Stimulated activated CD4-positive, alpha-beta T cell treated with anti-CD3 and anti-CD28 coated beads, Interleukin-4, amount 100 ng/mL, for 4 hours (primary cell): ENCODE measurements around the gene CD101.

Experiments used
- DNase-seq, 2 experiments: peaks; one replicate each; pipeline ENCODE4 v3.0.0-alpha.2; 2020

Gene CD101

GRCh38 chr1:116987256-116987555 is 14.4 kb upstream of the CD101 start:
- peak; percentile 66 to 83 for DNase-seq

- DNase-seq = no peak
Observed at GRCh38 chr1:116988248-116988647, 13.3 kb upstream of the CD101 start.

- no peak for DNase-seq
Observed at GRCh38 chr1:116988908-116989307, 12.7 kb upstream of the CD101 start.

GRCh38 chr1:116989835-116990234 is 11.7 kb upstream of the CD101 start:
- no peak for DNase-seq

GRCh38 chr1:116990612-116991151 is 10.9 kb upstream of the CD101 start:
- no peak for DNase-seq

GRCh38 chr1:116991171-116991845 is 10.3 kb upstream of the CD101 start:
- DNase-seq = no peak

- no peak for DNase-seq
Observed at GRCh38 chr1:116991918-116992317, 9.6 kb upstream of the CD101 start.

GRCh38 chr1:116993286-116993685 is 8.3 kb upstream of the CD101 start:
- no peak for DNase-seq

- no peak for DNase-seq
Observed at GRCh38 chr1:116994411-116994810, 7.1 kb upstream of the CD101 start.

- no peak for DNase-seq
Observed at GRCh38 chr1:116997066-116997465, 4.5 kb upstream of the CD101 start.

GRCh38 chr1:116997636-116998035 is 3.9 kb upstream of the CD101 start:
- no peak for DNase-seq

GRCh38 chr1:116999596-116999995 is 2.0 kb upstream of the CD101 start:
- no peak for DNase-seq

GRCh38 chr1:117000142-117000541 is 1.4 kb upstream of the CD101 start:
- DNase-seq = no peak

- no peak for DNase-seq
Observed at GRCh38 chr1:117003223-117003875, 1.8 kb downstream of the CD101 start.

GRCh38 chr1:117007719-117008013 is 6.1 kb downstream of the CD101 start:
- no peak for DNase-seq

GRCh38 chr1:117008656-117009055 is 7.1 kb downstream of the CD101 start:
- no peak for DNase-seq

- DNase-seq = no peak
Observed at GRCh38 chr1:117009132-117009531, 7.6 kb downstream of the CD101 start.

- no peak for DNase-seq
Observed at GRCh38 chr1:117010310-117010969, 8.9 kb downstream of the CD101 start.

- no peak for DNase-seq
Observed at GRCh38 chr1:117011334-117011733, 9.8 kb downstream of the CD101 start.

- DNase-seq = no peak
Observed at GRCh38 chr1:117013309-117013858, 11.8 kb downstream of the CD101 start.

GRCh38 chr1:117014209-117014608 is 12.6 kb downstream of the CD101 start:
- DNase-seq = peak in 1 of 2 experiments; percentile 20

GRCh38 chr1:117015724-117016123 is 14.2 kb downstream of the CD101 start:
- DNase-seq = no peak

GRCh38 chr1:117017062-117017461 is 15.5 kb downstream of the CD101 start:
- no peak for DNase-seq

GRCh38 chr1:117017648-117018047 is 16.1 kb downstream of the CD101 start:
- DNase-seq = peak in 1 of 2 experiments; percentile 9
